ENCODE data around the gene DYNC2I2. TPM values are rescaled to one million over a fixed set of nuclear protein-coding genes. Genes with fewer than 3 reads are reported as not detected.
"Not testable (repeated sequence)": the region's sequence is repeated elsewhere in the genome, so short reads cannot be mapped to it uniquely, and the experiment has no call there.

Gene DYNC2I2
- polyA plus RNA-seq, 10 donors = 34.6 to 50.4 (median 42.3) TPM

- DNase-seq = peak; percentile 96 to 98 (median 97)
Observed at GRCh38 chr9:128688501-128689292, 32.0 kb upstream of the DYNC2I2 start, which contains the start of gene SET. Gene SET (plus strand): TSS chr9:128689222. CDS start chr9:128689583, 361 bp downstream.

GRCh38 chr9:128687453-128687852 is 30.8 kb upstream of the DYNC2I2 start:
- no peak for DNase-seq

GRCh38 chr9:128685636-128686489 is 29.2 kb upstream of the DYNC2I2 start:
- DNase-seq = no peak

GRCh38 chr9:128684325-128685199 is 27.9 kb upstream of the DYNC2I2 start:
- peak; percentile 61 to 91 (median 84) for DNase-seq

- no peak for DNase-seq
Observed at GRCh38 chr9:128684065-128684324, 27.3 kb upstream of the DYNC2I2 start.

GRCh38 chr9:128683340-128684064 is 26.9 kb upstream of the DYNC2I2 start:
- peak in 1 of 3 donors; percentile 68 for DNase-seq

- DNase-seq = no peak
Observed at GRCh38 chr9:128677794-128678193, 21.1 kb upstream of the DYNC2I2 start.

GRCh38 chr9:128675382-128675781 is 18.7 kb upstream of the DYNC2I2 start:
- no peak for DNase-seq

- DNase-seq = no peak
Observed at GRCh38 chr9:128669786-128670185, 13.1 kb upstream of the DYNC2I2 start.

GRCh38 chr9:128666481-128666941 is 9.9 kb upstream of the DYNC2I2 start:
- not testable (repeated sequence) for DNase-seq

- DNase-seq = no peak
Observed at GRCh38 chr9:128657796-128658195, 1.1 kb upstream of the DYNC2I2 start.

GRCh38 chr9:128657344-128657704 is 677 bp upstream of the DYNC2I2 start:
- DNase-seq = no peak

- DNase-seq = no peak
Observed at GRCh38 chr9:128654481-128654880, 2.2 kb downstream of the DYNC2I2 start.

- no peak for DNase-seq
Observed at GRCh38 chr9:128653908-128654307, 2.7 kb downstream of the DYNC2I2 start.

- no peak for DNase-seq
Observed at GRCh38 chr9:128651798-128652197, 4.8 kb downstream of the DYNC2I2 start.

GRCh38 chr9:128648206-128648605 is 8.4 kb downstream of the DYNC2I2 start:
- not testable (repeated sequence) for DNase-seq

- DNase-seq = no peak
Observed at GRCh38 chr9:128643519-128644300, 12.9 kb downstream of the DYNC2I2 start.

- DNase-seq = no peak
Observed at GRCh38 chr9:128642675-128643245, 13.9 kb downstream of the DYNC2I2 start.

- DNase-seq = no peak
Observed at GRCh38 chr9:128640603-128641002, 16.0 kb downstream of the DYNC2I2 start.

GRCh38 chr9:128638580-128638979 is 18.1 kb downstream of the DYNC2I2 start:
- DNase-seq = no peak

Measured in muscle of back (tissue), 11 donors.